A673 (cell line): ENCODE results near the gene KIAA0825. TPM values are rescaled to one million over a fixed set of nuclear protein-coding genes. Genes with fewer than 3 reads are reported as not detected.

Experiments used
- BruUV-seq: library from RNA; stranded (reverse); fragments of 400-500 nt; replicated peaks from 2 replicates; lab custom pipeline; 2021; lab: Mats Ljungman, UMichigan
- CTCF ChIA-PET: fragments of 300-600 bp; sonication (Branson Sonifier 250); formaldehyde crosslinking; loops from one replicate; lab custom pipeline; 2022; ENCODE audit warnings: antibody characterized with exemption; lab: Charles Lee
- POLR2A ChIA-PET: fragments of 300-600 bp; sonication (Branson Sonifier 250); formaldehyde crosslinking; loops from one replicate; lab custom pipeline; 2022; ENCODE audit warnings: antibody characterized with exemption; ENCODE audit not compliant: low non-redundant PET; lab: Charles Lee
- DNase-seq: peaks from one replicate; pipeline ENCODE4 v3.0.0-alpha.2; 2015; ENCODE audit warnings: low spot score
- H3K27ac ChIP-seq: fragments of 200-600 bp; sonication (generic); 2 replicates; pipeline ENCODE4 v1.5.1; 2016; ENCODE audit warnings: mixed run types, low read depth, mild to moderate bottlenecking, mixed read lengths, antibody characterized with exemption, low read length; ENCODE audit not compliant: poor library complexity, severe bottlenecking
- H3K27me3 ChIP-seq: fragments of 200-600 bp; sonication (generic); replicated peaks from 2 replicates; pipeline ENCODE4 v1.6.1; 2017; ENCODE audit warnings: mixed run types, low read depth, mild to moderate bottlenecking, mixed read lengths, antibody characterized with exemption, low read length; ENCODE audit not compliant: insufficient read depth, poor library complexity
- H3K36me3 ChIP-seq: fragments of 200-600 bp; sonication (generic); 2 replicates; pipeline ENCODE4 v1.6.1; 2016; ENCODE audit warnings: mixed run types, mild to moderate bottlenecking, mixed read lengths, antibody characterized with exemption, low read length; ENCODE audit not compliant: insufficient read depth, poor library complexity, severe bottlenecking
- H3K4me1 ChIP-seq: fragments of 200-600 bp; sonication (generic); 2 replicates; pipeline ENCODE4 v1.6.1; 2017; ENCODE audit warnings: mixed run types, mild to moderate bottlenecking, mixed read lengths, antibody characterized with exemption, low read length; ENCODE audit not compliant: insufficient read depth, poor library complexity, severe bottlenecking
- H3K4me3 ChIP-seq: fragments of 200-600 bp; sonication (generic); 2 replicates; pipeline ENCODE4 v1.5.1; 2016; ENCODE audit warnings: low read depth, mixed run types, mild to moderate bottlenecking, mixed read lengths, low read length; ENCODE audit not compliant: poor library complexity, severe bottlenecking
- H3K9me3 ChIP-seq: fragments of 200-600 bp; sonication (generic); 2 replicates; pipeline ENCODE4 v1.6.1; 2016; ENCODE audit warnings: mixed run types, low read depth, mild to moderate bottlenecking, mixed read lengths, antibody characterized with exemption, low read length; ENCODE audit not compliant: poor library complexity, severe bottlenecking
- EZH2 ChIP-seq: fragments of 200-600 bp; sonication (generic); IDR thresholded peaks from 2 replicates; pipeline ENCODE4 v1.6.1; 2017; ENCODE audit warnings: borderline replicate concordance, low read depth, mild to moderate bottlenecking, mixed read lengths, antibody characterized with exemption, low read length; ENCODE audit not compliant: poor library complexity, severe bottlenecking
- intact Hi-C: fragments of 100-400 bp; cut with micrococcal nuclease; formaldehyde crosslinking; loops from one replicate; pipeline ENCODE4 v1.10.0; 2022; ENCODE audit not compliant: unreplicated experiment
- total RNA-seq: library from RNA; stranded (reverse); gene quantifications from 2 replicates; pipeline ENCODE4 v1.2.3, GENCODE V29; 2021
- TF ChIP-seq, protein P1 (sequence below): fragments of 300-800, 200-600 bp; sonication (generic); conservative IDR thresholded peaks from 2 replicates; pipeline ENCODE4 v1.5.1; 2017; ENCODE audit warnings: low read depth, mild to moderate bottlenecking, antibody characterized with exemption, low read length, moderate library complexity, mixed read lengths

KIAA0825 gene
- total RNA-seq, 1 experiment from 2014 or later, result 1.2 TPM

DNA sequence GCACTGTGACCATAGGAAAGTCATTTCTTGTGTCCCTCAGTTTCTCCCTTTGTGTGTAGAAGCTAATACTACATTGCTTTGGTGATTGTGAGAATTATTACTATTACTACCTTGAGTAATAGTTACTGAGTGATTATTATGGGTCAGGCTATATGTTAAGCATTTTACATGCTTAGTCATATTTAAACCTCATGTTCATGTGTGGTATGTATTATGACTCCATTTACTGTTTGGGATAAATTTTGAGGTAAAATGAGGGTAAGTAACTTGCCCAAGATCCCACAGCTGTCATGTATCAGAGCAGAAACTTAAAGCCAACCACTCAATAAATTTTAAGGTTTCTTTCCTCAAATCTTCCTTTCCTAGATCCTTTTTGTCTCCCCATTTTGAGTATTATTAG, 28.4 kb upstream of the KIAA0825 start:
- ChIA-PET POLR2A (no interaction called here), CTCF (no interaction called here)
- intact Hi-C loops, result no loop called here
- peaks cover 6% of the 10 kb centered on the region for H3K36me3 ChIP-seq
- H3K27me3 ChIP-seq, result no peaks in the 10 kb centered on the region
- no peaks in the 10 kb centered on the region for H3K4me1 ChIP-seq
- TF ChIP-seq, protein P1, sequence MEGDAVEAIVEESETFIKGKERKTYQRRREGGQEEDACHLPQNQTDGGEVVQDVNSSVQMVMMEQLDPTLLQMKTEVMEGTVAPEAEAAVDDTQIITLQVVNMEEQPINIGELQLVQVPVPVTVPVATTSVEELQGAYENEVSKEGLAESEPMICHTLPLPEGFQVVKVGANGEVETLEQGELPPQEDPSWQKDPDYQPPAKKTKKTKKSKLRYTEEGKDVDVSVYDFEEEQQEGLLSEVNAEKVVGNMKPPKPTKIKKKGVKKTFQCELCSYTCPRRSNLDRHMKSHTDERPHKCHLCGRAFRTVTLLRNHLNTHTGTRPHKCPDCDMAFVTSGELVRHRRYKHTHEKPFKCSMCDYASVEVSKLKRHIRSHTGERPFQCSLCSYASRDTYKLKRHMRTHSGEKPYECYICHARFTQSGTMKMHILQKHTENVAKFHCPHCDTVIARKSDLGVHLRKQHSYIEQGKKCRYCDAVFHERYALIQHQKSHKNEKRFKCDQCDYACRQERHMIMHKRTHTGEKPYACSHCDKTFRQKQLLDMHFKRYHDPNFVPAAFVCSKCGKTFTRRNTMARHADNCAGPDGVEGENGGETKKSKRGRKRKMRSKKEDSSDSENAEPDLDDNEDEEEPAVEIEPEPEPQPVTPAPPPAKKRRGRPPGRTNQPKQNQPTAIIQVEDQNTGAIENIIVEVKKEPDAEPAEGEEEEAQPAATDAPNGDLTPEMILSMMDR, result no peak
- TF ChIP-seq EZH2, result no peak
- no peaks in the 10 kb centered on the region for H3K9me3 ChIP-seq
- no peak overlapping the region for H3K4me3 ChIP-seq
- no TSS peak for BruUV-seq
- DNase-seq, result no peak
- H3K27ac ChIP-seq, result no peak overlapping the region

DNA sequence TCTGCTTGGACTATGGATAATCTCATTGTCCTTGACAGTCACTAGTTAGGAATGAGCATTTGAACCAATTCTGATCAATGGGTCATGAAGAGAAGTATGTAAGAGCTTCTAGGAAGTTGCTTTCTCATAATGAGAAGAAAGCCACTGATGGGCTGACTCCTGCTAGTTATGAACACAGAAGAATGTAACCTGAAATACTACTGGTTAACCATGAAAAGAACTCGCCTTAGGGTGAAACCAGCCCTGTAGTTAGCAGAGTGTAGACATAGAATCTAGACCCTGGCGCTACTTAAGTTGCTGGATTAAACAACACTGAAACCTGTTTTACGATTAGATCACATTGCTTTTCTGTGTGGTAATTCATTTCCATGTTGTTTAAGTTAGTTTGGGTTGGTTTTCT, 26.6 kb upstream of the KIAA0825 start:
- Histone ChIP-seq H3K4me1 (no peaks in the 10 kb centered on the region), H3K27ac (no peak overlapping the region), H3K27me3 (no peaks in the 10 kb centered on the region), H3K4me3 (no peak overlapping the region), H3K9me3 (peaks cover 14% of the 10 kb centered on the region), H3K36me3 (peaks cover 18% of the 10 kb centered on the region)
- TF ChIP-seq EZH2, result no peak
- TF ChIP-seq, protein P1, result no peak
- ChIA-PET POLR2A (no interaction called here), CTCF (no interaction called here)
- DNase-seq, result no peak
- intact Hi-C loops, result no loop called here
- no TSS peak for BruUV-seq

DNA sequence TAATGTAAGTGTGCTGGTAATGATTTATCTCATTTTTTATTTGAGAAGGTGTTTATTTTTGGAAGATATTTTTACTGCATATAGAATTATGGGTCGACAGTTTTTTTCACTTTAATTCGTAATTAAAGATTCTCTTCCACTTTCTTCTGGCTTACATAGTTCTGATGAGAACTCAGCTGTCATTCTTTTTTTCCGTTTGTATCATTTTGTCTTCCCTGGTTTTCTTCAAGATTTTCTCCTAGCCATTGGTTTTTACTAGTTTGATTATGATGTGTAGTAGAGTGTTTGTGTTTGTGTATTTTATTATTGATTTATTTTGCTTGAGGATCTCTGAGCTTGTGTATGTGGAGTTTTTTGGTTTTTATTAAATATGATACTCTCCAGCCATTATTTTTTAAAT, 21.8 kb upstream of the KIAA0825 start:
- Histone ChIP-seq H3K27ac (no peak overlapping the region), H3K4me1 (no peaks in the 10 kb centered on the region), H3K4me3 (no peak overlapping the region), H3K27me3 (no peaks in the 10 kb centered on the region), H3K36me3 (peaks cover 25% of the 10 kb centered on the region), H3K9me3 (peaks cover 33% of the 10 kb centered on the region)
- ChIA-PET POLR2A (no interaction called here), CTCF (no interaction called here)
- no TSS peak for BruUV-seq
- intact Hi-C loops, result no loop called here
- TF ChIP-seq EZH2, result no peak
- TF ChIP-seq, protein P1, result no peak
- no peak for DNase-seq
